Kidney (tissue), 14 donors: ENCODE measurements around the gene SHLD1. TPM values are rescaled to one million over a fixed set of nuclear protein-coding genes. Genes with fewer than 3 reads are reported as not detected.

Experiments
- DNase-seq, 5 donors: peaks; one replicate each; pipeline ENCODE4 v3.0.0-alpha.2; 2013 to 2020
- FAIRE-seq: peaks from 2 replicates; lab custom pipeline; 2012; peaks lifted over from hg19 to GRCh38; lab: Jason Lieb, UNC
- H3K27ac ChIP-seq, 2 donors: one replicate each; pipeline ENCODE4 v1.7.0; 2013; ENCODE audit warnings: low read depth in 2 of 2, low read length in 2 of 2, inconsistent platforms in 1 of 2
- H3K27me3 ChIP-seq: one replicate; pipeline ENCODE4 v1.7.1; 2013; ENCODE audit warnings: low read length, inconsistent platforms; ENCODE audit not compliant: control insufficient read depth, insufficient read depth
- H3K36me3 ChIP-seq, 3 donors: one replicate each; pipeline versions ENCODE4 v1.7.0 to v1.7.1; 2013; ENCODE audit warnings: low read length in 3 of 3, control low read depth in 1 of 3, inconsistent platforms in 1 of 3; ENCODE audit not compliant: insufficient read depth in 3 of 3, control insufficient read depth in 2 of 3
- H3K4me1 ChIP-seq, 3 donors: one replicate each; pipeline versions ENCODE4 v1.7.0 to v1.7.1; 2013; ENCODE audit warnings: low read length in 3 of 3, inconsistent platforms in 1 of 3, low read depth in 1 of 3; ENCODE audit not compliant: control insufficient read depth in 2 of 3, insufficient read depth in 2 of 3
- H3K4me3 ChIP-seq, 3 donors: one replicate each; pipeline versions ENCODE4 v1.7.0 to v1.8.1; 2013; ENCODE audit warnings: low read length in 3 of 3, control low read depth in 1 of 3, inconsistent platforms in 1 of 3
- H3K9ac ChIP-seq, 3 donors: one replicate each; pipeline versions ENCODE4 v1.7.0 to v1.7.1; 2013; ENCODE audit warnings: low read length in 3 of 3, control low read depth in 1 of 3, inconsistent platforms in 1 of 3
- H3K9me3 ChIP-seq, 3 donors: one replicate each; pipeline versions ENCODE4 v1.7.0 to v1.7.1; 2013; ENCODE audit warnings: low read length in 3 of 3, control low read depth in 1 of 3, inconsistent platforms in 1 of 3; ENCODE audit not compliant: control insufficient read depth in 2 of 3, insufficient read depth in 1 of 3
- CTCF ChIP-seq: IDR thresholded peaks from 3 replicates; pipeline ENCODE4 v1.5.1; 2012; ENCODE audit warnings: mild to moderate bottlenecking, moderate library complexity, borderline replicate concordance; ENCODE audit not compliant: insufficient read depth; ENCODE audit errors: extremely low read depth
- intact Hi-C: fragments of 100-400 bp; cut with DNase I; formaldehyde crosslinking; loops from one replicate; pipeline ENCODE4 v1.11.1; 2022
- polyA plus RNA-seq: library from polyadenylated mRNA; stranded (reverse); fragments of 350-450 nt; fragmentation: Illumina TruSeq; extraction: RNeasy Lipid Tissue Mini Kit (QIAGEN cat#74804); gene quantifications from one replicate; pipeline ENCODE4 v1.2.3, GENCODE V29; 2014; ENCODE audit warnings: low read depth, low replicate concordance; ENCODE audit not compliant: insufficient read depth
- total RNA-seq: library from RNA; stranded (reverse); fragmentation: NEBNext Ultra II Directional; extraction: Animal tissue kit (Norgen Biotek cat#: 25700); gene quantifications from one replicate; pipeline ENCODE4 v1.2.1, GENCODE V29; 2021
- donor health status: control.
- donor health status: control.
- donor health status: control.
- donor health status: control.
- donor health status: control.
- donor health status: DM: yes; HTN: yes; CAD: no.
- donor health status: Normal renal cell carcinoma (clear cell type).

Gene SHLD1
- total and polyA plus RNA-seq, 2 donors from 2014 or later: 6.1 to 7.2 TPM

DNA sequence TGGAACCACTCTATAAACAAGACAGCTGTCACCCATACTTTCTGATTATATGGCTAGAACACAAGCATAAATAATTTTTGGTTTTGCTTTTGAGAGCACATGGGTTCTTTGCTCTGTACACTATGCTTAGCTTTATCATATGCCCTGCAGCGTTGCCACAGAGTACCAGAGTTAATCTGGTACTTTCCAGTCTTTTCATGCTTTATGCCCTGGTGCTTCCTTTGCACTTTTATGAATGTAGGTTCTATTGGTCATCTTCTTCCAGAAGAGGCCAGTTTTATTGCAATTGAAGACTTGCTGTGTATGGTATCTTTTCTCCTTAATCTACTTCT is 20.8 kb downstream of the SHLD1 start:
- no peak for FAIRE-seq
- H3K9ac ChIP-seq: no peak overlapping the region

GRCh38 chr20:5772704-5773103 is 22.5 kb downstream of the SHLD1 start:
- FAIRE-seq: no peak
- Histone ChIP-seq H3K4me3 (no peak overlapping the region), H3K36me3 (peaks cover 0 to 3% (median 0%) of the 10 kb centered on the region in 3 donors), H3K9ac (no peak overlapping the region), H3K27ac (no peak overlapping the region), H3K4me1 (no peaks in the 10 kb centered on the region), H3K9me3 (no peaks in the 10 kb centered on the region), H3K27me3 (no peaks in the 10 kb centered on the region)
- no peak for TF ChIP-seq CTCF
- DNase-seq: no peak
- intact Hi-C loops: no loop called here

More for the DNA sequence above, 20.8 kb downstream of the SHLD1 start:
- H3K4me3 ChIP-seq: no peak overlapping the region
- intact Hi-C loops: no loop called here
- no peak for TF ChIP-seq CTCF
- peaks cover 0 to 3% (median 0%) of the 10 kb centered on the region in 3 donors for H3K36me3 ChIP-seq
- no peak overlapping the region for H3K27ac ChIP-seq
- no peaks in the 10 kb centered on the region for H3K27me3 ChIP-seq
- DNase-seq: no peak
- H3K4me1 ChIP-seq: no peaks in the 10 kb centered on the region
- no peaks in the 10 kb centered on the region for H3K9me3 ChIP-seq

- Histone ChIP-seq H3K36me3 (peaks cover 0 to 3% (median 0%) of the 10 kb centered on the region in 3 donors), H3K27me3 (no peaks in the 10 kb centered on the region), H3K9me3 (no peaks in the 10 kb centered on the region), H3K9ac (no peak overlapping the region), H3K4me1 (no peaks in the 10 kb centered on the region), H3K4me3 (no peak overlapping the region), H3K27ac (no peak overlapping the region)
- FAIRE-seq (no peak), DNase-seq (no peak)
- no peak for TF ChIP-seq CTCF
- intact Hi-C loops: no loop called here
Observed at GRCh38 chr20:5773589-5773988, 23.4 kb downstream of the SHLD1 start.

DNA sequence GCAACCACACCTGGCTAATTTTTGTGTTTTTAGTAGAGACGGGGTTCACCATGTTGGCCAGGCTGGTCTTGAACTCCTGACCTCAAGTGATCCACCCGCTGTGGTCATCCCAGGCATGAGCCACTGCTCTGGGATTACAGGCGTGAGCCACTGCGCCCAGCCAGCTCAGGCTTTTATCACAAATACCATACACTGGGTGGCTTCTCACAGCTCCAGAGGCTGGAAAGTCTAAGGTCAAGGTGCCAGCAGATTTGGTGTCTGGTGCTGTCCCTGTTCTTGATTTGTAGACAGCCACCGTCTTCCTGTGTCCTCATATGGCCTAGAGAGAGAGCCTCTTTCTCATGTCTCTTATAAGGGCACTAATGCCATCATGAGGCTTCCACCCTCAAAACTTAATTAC is 25.9 kb downstream of the SHLD1 start:
- intact Hi-C loops: no loop called here
- DNase-seq (no peak), FAIRE-seq (no peak)
- peaks cover 0 to 6% (median 0%) of the 10 kb centered on the region in 3 donors for H3K36me3 ChIP-seq
- H3K9ac ChIP-seq: no peak overlapping the region
- no peak overlapping the region for H3K27ac ChIP-seq
- no peaks in the 10 kb centered on the region for H3K27me3 ChIP-seq
- TF ChIP-seq CTCF: no peak
- no peaks in the 10 kb centered on the region for H3K4me1 ChIP-seq
- H3K9me3 ChIP-seq: no peaks in the 10 kb centered on the region
- H3K4me3 ChIP-seq: no peak overlapping the region
